Measurements from ENCODE around the gene PKM. TPM values are rescaled to one million over a fixed set of nuclear protein-coding genes. Genes with fewer than 3 reads are reported as not detected.
A peak's percentile ranks its signal among the peaks of the same experiment; 100 is the strongest.

Gene PKM
- total and polyA plus RNA-seq, 2 experiments from 2014 or later, result 1,894 to 2,578 TPM

DNA sequence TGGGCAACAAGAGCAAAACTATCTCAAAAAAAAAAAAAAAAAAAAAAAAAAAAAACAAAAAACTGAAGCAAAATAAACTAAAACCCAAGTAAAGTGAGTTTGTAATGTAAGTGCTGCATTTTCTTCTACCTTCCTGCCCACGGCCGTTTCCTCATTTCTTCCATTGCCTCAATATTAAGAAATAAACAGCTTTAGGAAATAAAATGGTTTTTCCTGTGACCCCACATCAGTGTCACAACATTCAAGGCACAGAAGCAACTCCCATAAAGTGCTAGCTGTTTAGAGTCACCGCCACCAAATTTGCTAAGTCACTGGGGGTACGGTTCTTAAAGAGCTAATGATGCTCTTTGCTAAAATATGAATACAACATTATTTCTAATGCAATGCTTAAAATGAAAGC, 3.3 kb downstream of the PKM start:
- TF ChIP-seq CTCF (IDR thresholded peaks at IDR 0.05; ENCODE audit: low read depth, low read length), result no peak
- DNase-seq (ENCODE audit: low read depth in 1 of 2, low spot score in 1 of 2), result no peak
- Histone ChIP-seq H3K9me3 (ENCODE audit: low read depth) (no peaks in the 10 kb centered on the region), H3K36me3 (no peaks in the 10 kb centered on the region), H3K27me3 (no peaks in the 10 kb centered on the region), H3K4me3 (peak overlapping the region; percentile 76), H3K27ac (peak overlapping the region; percentile 63), H3K4me1 (ENCODE audit: low read depth) (peaks cover 68% of the 10 kb centered on the region)

DNA sequence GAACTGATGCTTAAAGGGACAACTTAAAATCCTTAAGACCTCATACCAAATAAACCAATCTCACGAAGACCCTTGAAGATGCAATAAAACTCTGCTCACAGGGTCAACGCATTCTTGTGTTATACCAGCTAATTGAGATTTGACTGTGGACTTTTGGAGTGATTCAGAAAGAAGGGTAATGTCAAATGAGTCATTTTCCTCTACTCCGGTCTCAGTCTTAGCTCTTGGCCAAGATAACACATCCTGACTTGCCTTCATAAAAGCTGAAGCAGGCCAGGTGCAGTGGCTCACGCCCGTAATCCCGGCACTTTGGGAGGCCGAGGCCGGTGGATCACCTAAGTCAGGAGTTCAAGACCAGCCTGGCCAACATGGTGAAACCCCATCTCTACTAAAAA, 3.8 kb downstream of the PKM start:
- no peaks in the 10 kb centered on the region for H3K9me3 ChIP-seq (ENCODE audit: low read depth)
- no peaks in the 10 kb centered on the region for H3K27me3 ChIP-seq
- H3K4me3 ChIP-seq, result peak overlapping the region; percentile 13
- no peaks in the 10 kb centered on the region for H3K36me3 ChIP-seq
- H3K4me1 ChIP-seq (ENCODE audit: low read depth), result peaks cover 68% of the 10 kb centered on the region
- DNase-seq (ENCODE audit: low read depth in 1 of 2, low spot score in 1 of 2), result peak in 1 of 2 donors; percentile 85
- TF ChIP-seq CTCF (IDR thresholded peaks at IDR 0.05; ENCODE audit: low read depth, low read length), result no peak
- peak overlapping the region; percentile 73 for H3K27ac ChIP-seq

- no peak for DNase-seq (ENCODE audit: low read depth in 1 of 2, low spot score in 1 of 2)
- H3K27ac ChIP-seq, result peak overlapping the region; percentile 67
- H3K36me3 ChIP-seq, result peaks cover 8% of the 10 kb centered on the region
- no peaks in the 10 kb centered on the region for H3K27me3 ChIP-seq
- no peaks in the 10 kb centered on the region for H3K9me3 ChIP-seq (ENCODE audit: low read depth)
- peaks cover 84% of the 10 kb centered on the region for H3K4me1 ChIP-seq (ENCODE audit: low read depth)
- no peak overlapping the region for H3K4me3 ChIP-seq
- TF ChIP-seq CTCF (IDR thresholded peaks at IDR 0.05; ENCODE audit: low read depth, low read length), result no peak
Measured at GRCh38 chr15:72223278-72223677, 7.7 kb downstream of the PKM start.

- H3K36me3 ChIP-seq, result peaks cover 17% of the 10 kb centered on the region
- no peak for DNase-seq (ENCODE audit: low read depth in 1 of 2, low spot score in 1 of 2)
- peak overlapping the region; percentile 67 for H3K27ac ChIP-seq
Measured at GRCh38 chr15:72222393-72222792, 8.6 kb downstream of the PKM start.

GRCh38 chr15:72220687-72221086, 10.3 kb downstream of the PKM start:
- H3K9me3 ChIP-seq (ENCODE audit: low read depth), result no peaks in the 10 kb centered on the region
- peak overlapping the region; percentile 68 for H3K27ac ChIP-seq
- H3K4me1 ChIP-seq (ENCODE audit: low read depth), result peaks cover 60% of the 10 kb centered on the region
- DNase-seq (ENCODE audit: low read depth in 1 of 2, low spot score in 1 of 2), result peak in 1 of 2 donors; percentile 44
- peaks cover 34% of the 10 kb centered on the region for H3K36me3 ChIP-seq
- H3K4me3 ChIP-seq, result no peak overlapping the region
- H3K27me3 ChIP-seq, result no peaks in the 10 kb centered on the region
- no peak for TF ChIP-seq CTCF (IDR thresholded peaks at IDR 0.05; ENCODE audit: low read depth, low read length)

More at GRCh38 chr15:72222393-72222792, 8.6 kb downstream of the PKM start:
- Histone ChIP-seq H3K27me3 (no peaks in the 10 kb centered on the region), H3K4me1 (ENCODE audit: low read depth) (peaks cover 77% of the 10 kb centered on the region), H3K4me3 (no peak overlapping the region), H3K9me3 (ENCODE audit: low read depth) (no peaks in the 10 kb centered on the region)
- no peak for TF ChIP-seq CTCF (IDR thresholded peaks at IDR 0.05; ENCODE audit: low read depth, low read length)

GRCh38 chr15:72217216-72217615, 13.8 kb downstream of the PKM start:
- peak overlapping the region; percentile 63 for H3K27ac ChIP-seq
- DNase-seq (ENCODE audit: low read depth in 1 of 2, low spot score in 1 of 2), result no peak
- H3K9me3 ChIP-seq (ENCODE audit: low read depth), result no peaks in the 10 kb centered on the region

More at GRCh38 chr15:72217216-72217615, 13.8 kb downstream of the PKM start:
- Histone ChIP-seq H3K27me3 (no peaks in the 10 kb centered on the region), H3K36me3 (peaks cover 68% of the 10 kb centered on the region), H3K4me3 (no peak overlapping the region), H3K4me1 (ENCODE audit: low read depth) (peaks cover 31% of the 10 kb centered on the region)
- TF ChIP-seq CTCF (IDR thresholded peaks at IDR 0.05; ENCODE audit: low read depth, low read length), result no peak
